ENCODE data around the gene NIPAL1. TPM values are rescaled to one million over a fixed set of nuclear protein-coding genes. Genes with fewer than 3 reads are reported as not detected.
A peak's percentile ranks its signal among the peaks of the same experiment; 100 is the strongest.

Gene NIPAL1
- total RNA-seq, 1 experiment from 2014 or later, result 21.0 TPM

- CTCF ChIA-PET, result interaction anchor here (0.6 to 0.8 kb wide), 2 partner anchors 38 to 1067 kb away, joined by 3 read pairs; no protein-coding TSS in a partner anchor
- TF ChIP-seq, protein P1, sequence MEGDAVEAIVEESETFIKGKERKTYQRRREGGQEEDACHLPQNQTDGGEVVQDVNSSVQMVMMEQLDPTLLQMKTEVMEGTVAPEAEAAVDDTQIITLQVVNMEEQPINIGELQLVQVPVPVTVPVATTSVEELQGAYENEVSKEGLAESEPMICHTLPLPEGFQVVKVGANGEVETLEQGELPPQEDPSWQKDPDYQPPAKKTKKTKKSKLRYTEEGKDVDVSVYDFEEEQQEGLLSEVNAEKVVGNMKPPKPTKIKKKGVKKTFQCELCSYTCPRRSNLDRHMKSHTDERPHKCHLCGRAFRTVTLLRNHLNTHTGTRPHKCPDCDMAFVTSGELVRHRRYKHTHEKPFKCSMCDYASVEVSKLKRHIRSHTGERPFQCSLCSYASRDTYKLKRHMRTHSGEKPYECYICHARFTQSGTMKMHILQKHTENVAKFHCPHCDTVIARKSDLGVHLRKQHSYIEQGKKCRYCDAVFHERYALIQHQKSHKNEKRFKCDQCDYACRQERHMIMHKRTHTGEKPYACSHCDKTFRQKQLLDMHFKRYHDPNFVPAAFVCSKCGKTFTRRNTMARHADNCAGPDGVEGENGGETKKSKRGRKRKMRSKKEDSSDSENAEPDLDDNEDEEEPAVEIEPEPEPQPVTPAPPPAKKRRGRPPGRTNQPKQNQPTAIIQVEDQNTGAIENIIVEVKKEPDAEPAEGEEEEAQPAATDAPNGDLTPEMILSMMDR (IDR thresholded peaks at IDR 0.05; ENCODE audit: unreplicated experiment), result peak; percentile 35
- Mint-ChIP-seq H3K4me3 (ENCODE audit: low read depth, unreplicated experiment) (peak overlapping the region; percentile 24), H3K9me3 (ENCODE audit: low read depth, unreplicated experiment) (no peaks in the 10 kb centered on the region), H3K27me3 (ENCODE audit: unreplicated experiment) (no peaks in the 10 kb centered on the region), H3K27ac (ENCODE audit: unreplicated experiment) (no peak overlapping the region), H3K4me1 (ENCODE audit: low read depth, unreplicated experiment) (peaks cover 20% of the 10 kb centered on the region), H3K36me3 (ENCODE audit: insufficient read depth, unreplicated experiment) (peaks cover 6% of the 10 kb centered on the region)
- peak; percentile 47 for DNase-seq
- intact Hi-C loops (cut with micrococcal nuclease; ENCODE audit: unreplicated experiment), result loop anchor here (2.0 to 5.0 kb wide), 2 partner anchors 38 to 47 kb away; no protein-coding TSS in a partner anchor
- no TSS peak for BruUV-seq (replicated peaks)
These were observed 17.3 kb downstream of the NIPAL1 start for GRCh38 chr4:48033825-48034413.

DNA sequence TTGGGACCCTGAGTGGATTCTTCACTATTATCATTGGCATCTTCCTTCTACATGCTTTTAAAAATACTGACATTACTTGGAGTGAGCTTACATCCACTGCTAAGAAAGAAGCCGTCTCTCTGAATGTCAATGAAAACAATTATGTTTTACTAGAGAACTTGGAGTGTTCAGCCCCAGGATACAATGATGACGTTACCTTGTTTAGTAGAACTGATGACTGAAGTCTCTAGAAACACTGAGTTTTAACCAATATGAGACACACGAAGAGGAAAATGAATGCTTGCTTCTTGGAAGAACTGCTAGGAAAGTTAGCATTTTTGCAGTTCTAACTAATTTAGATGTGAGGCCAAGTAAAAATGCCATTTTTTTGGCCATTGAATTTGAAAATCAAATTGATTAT is 19.4 kb downstream of the NIPAL1 start:
- Mint-ChIP-seq H3K4me1 (ENCODE audit: low read depth, unreplicated experiment) (peaks cover 20% of the 10 kb centered on the region), H3K27me3 (ENCODE audit: unreplicated experiment) (no peaks in the 10 kb centered on the region), H3K36me3 (ENCODE audit: insufficient read depth, unreplicated experiment) (peaks cover 6% of the 10 kb centered on the region), H3K9me3 (ENCODE audit: low read depth, unreplicated experiment) (no peaks in the 10 kb centered on the region), H3K27ac (ENCODE audit: unreplicated experiment) (no peak overlapping the region), H3K4me3 (ENCODE audit: low read depth, unreplicated experiment) (no peak overlapping the region)
- CTCF ChIA-PET, result interaction anchor here (0.8 kb wide), 1 partner anchor 35 kb away, joined by 3 read pairs; no protein-coding TSS in a partner anchor
- BruUV-seq (replicated peaks), result no TSS peak
- TF ChIP-seq, protein P1 (IDR thresholded peaks at IDR 0.05; ENCODE audit: unreplicated experiment), result no peak
- intact Hi-C loops (cut with micrococcal nuclease; ENCODE audit: unreplicated experiment), result no loop called here
- DNase-seq, result no peak

DNA sequence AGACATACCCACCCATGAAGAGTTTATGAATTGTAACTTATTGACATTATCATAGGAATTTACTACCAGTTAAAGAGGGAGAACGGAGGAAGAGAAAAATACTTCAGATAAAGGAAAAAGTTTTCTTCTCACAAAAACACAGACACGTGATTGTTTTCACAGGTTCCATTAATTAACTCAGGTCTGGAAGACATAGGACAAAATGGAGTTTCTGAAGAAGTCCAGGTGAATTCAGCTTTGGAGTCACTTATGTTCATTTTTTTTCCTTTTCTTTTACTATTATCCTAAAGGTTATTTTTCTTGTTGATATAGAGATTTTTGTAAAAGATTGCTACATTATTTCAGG is 20.5 kb downstream of the NIPAL1 start:
- CTCF ChIA-PET, result no interaction called here
- DNase-seq, result no peak
- TF ChIP-seq, protein P1 (IDR thresholded peaks at IDR 0.05; ENCODE audit: unreplicated experiment), result no peak
- Mint-ChIP-seq H3K4me1 (ENCODE audit: low read depth, unreplicated experiment) (peaks cover 16% of the 10 kb centered on the region), H3K4me3 (ENCODE audit: low read depth, unreplicated experiment) (no peak overlapping the region), H3K27ac (ENCODE audit: unreplicated experiment) (no peak overlapping the region), H3K9me3 (ENCODE audit: low read depth, unreplicated experiment) (no peaks in the 10 kb centered on the region), H3K27me3 (ENCODE audit: unreplicated experiment) (no peaks in the 10 kb centered on the region), H3K36me3 (ENCODE audit: insufficient read depth, unreplicated experiment) (peaks cover 6% of the 10 kb centered on the region)
- intact Hi-C loops (cut with micrococcal nuclease; ENCODE audit: unreplicated experiment), result no loop called here
- BruUV-seq (replicated peaks), result no TSS peak

GRCh38 chr4:48038666-48039065 is 22.1 kb downstream of the NIPAL1 start:
- H3K4me1 Mint-ChIP-seq (ENCODE audit: low read depth, unreplicated experiment), result peaks cover 12% of the 10 kb centered on the region
- CTCF ChIA-PET, result no interaction called here
- no peak overlapping the region for H3K27ac Mint-ChIP-seq (ENCODE audit: unreplicated experiment)
- H3K27me3 Mint-ChIP-seq (ENCODE audit: unreplicated experiment), result no peaks in the 10 kb centered on the region
- BruUV-seq (replicated peaks), result no TSS peak
- intact Hi-C loops (cut with micrococcal nuclease; ENCODE audit: unreplicated experiment), result no loop called here
- H3K36me3 Mint-ChIP-seq (ENCODE audit: insufficient read depth, unreplicated experiment), result peaks cover 6% of the 10 kb centered on the region
- TF ChIP-seq, protein P1 (IDR thresholded peaks at IDR 0.05; ENCODE audit: unreplicated experiment), result no peak
- no peak for DNase-seq
- no peak overlapping the region for H3K4me3 Mint-ChIP-seq (ENCODE audit: low read depth, unreplicated experiment)
- no peaks in the 10 kb centered on the region for H3K9me3 Mint-ChIP-seq (ENCODE audit: low read depth, unreplicated experiment)
